Measurements from ENCODE around the gene PDC. TPM values are rescaled to one million over a fixed set of nuclear protein-coding genes. Genes with fewer than 3 reads are reported as not detected.

PDC gene
- total and polyA plus RNA-seq, 12 donors, result not detected

DNA sequence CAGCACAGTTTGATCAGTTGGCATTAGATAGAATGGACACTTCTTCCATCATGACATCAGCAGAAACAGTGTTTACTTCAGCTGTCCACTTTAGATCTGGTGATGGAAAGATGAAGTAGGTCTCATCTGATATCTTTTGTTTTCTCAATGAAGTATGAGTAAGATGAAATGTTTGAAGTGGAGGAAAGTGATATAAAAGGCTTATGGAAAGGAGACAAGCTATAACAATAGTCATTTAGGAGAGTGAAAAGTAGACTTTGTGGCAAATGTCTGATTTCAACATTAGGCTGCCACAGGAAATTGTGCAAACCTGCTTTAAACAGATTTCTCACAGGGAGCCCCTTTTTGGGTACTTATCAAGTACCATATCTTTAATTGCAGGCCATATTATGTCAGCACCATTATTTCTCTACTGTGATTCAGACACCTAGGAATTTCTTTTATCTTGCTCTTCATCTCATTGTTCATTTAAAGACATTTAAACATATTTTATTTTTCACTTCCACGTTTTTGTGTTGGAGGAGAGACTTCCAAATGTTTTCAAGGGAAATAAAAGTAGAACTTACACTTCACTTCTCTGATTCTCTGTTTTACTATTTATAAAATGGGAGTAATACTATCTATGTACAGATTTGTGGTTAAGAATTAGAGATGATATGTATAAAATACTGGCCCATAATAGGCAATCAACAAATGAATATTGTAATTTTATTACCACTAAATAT, 18.1 kb downstream of the PDC start:
- 40 to 55% methylated on average over 1 of the region's 1 CpG for WGBS, 2 donors
- Histone ChIP-seq H3K27ac (no peak overlapping the region), H3K36me3 (no peaks in the 10 kb centered on the region), H3K27me3 (no peaks in the 10 kb centered on the region), H3K9me3 (no peaks in the 10 kb centered on the region), H3K4me1 (peaks cover 0 to 22% (median 0%) of the 10 kb centered on the region in 9 donors), H3K4me3 (no peak overlapping the region)
- no peak for ATAC-seq
- intact Hi-C loops (cut with DNase I), result no loop called here
- no peak for DNase-seq
- TF ChIP-seq, protein P1, sequence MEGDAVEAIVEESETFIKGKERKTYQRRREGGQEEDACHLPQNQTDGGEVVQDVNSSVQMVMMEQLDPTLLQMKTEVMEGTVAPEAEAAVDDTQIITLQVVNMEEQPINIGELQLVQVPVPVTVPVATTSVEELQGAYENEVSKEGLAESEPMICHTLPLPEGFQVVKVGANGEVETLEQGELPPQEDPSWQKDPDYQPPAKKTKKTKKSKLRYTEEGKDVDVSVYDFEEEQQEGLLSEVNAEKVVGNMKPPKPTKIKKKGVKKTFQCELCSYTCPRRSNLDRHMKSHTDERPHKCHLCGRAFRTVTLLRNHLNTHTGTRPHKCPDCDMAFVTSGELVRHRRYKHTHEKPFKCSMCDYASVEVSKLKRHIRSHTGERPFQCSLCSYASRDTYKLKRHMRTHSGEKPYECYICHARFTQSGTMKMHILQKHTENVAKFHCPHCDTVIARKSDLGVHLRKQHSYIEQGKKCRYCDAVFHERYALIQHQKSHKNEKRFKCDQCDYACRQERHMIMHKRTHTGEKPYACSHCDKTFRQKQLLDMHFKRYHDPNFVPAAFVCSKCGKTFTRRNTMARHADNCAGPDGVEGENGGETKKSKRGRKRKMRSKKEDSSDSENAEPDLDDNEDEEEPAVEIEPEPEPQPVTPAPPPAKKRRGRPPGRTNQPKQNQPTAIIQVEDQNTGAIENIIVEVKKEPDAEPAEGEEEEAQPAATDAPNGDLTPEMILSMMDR (IDR thresholded peaks at IDR 0.05), result no peak

GRCh38 chr1:186440584-186440983, 20.3 kb downstream of the PDC start:
- Histone ChIP-seq H3K27me3 (no peaks in the 10 kb centered on the region), H3K27ac (no peak overlapping the region), H3K9me3 (no peaks in the 10 kb centered on the region), H3K4me3 (no peak overlapping the region), H3K4me1 (peaks cover 0 to 22% (median 0%) of the 10 kb centered on the region in 9 donors), H3K36me3 (peaks cover 0 to 10% (median 0%) of the 10 kb centered on the region in 9 donors)
- DNase-seq (no peak), ATAC-seq (no peak)
- intact Hi-C loops (cut with DNase I), result no loop called here
- WGBS, 2 donors, result 59% methylated on average over 3 of the region's 3 CpGs
- TF ChIP-seq, protein P1 (IDR thresholded peaks at IDR 0.05), result no peak

- 48 to 67% methylated on average over 5 of the region's 5 CpGs for WGBS, 2 donors
- TF ChIP-seq, protein P1 (IDR thresholded peaks at IDR 0.05), result no peak
- intact Hi-C loops (cut with DNase I), result no loop called here
- peaks cover 0 to 10% (median 0%) of the 10 kb centered on the region in 9 donors for H3K36me3 ChIP-seq
- H3K4me1 ChIP-seq, result peaks cover 0 to 22% (median 0%) of the 10 kb centered on the region in 9 donors
- H3K27ac ChIP-seq, result no peak overlapping the region
- H3K27me3 ChIP-seq, result no peaks in the 10 kb centered on the region
- ATAC-seq (no peak), DNase-seq (no peak)
- no peaks in the 10 kb centered on the region for H3K9me3 ChIP-seq
- no peak overlapping the region for H3K4me3 ChIP-seq
Measured at GRCh38 chr1:186438567-186438966, 22.3 kb downstream of the PDC start.

GRCh38 chr1:186435336-186435735, 25.6 kb downstream of the PDC start:
- peaks cover 0 to 10% (median 0%) of the 10 kb centered on the region in 9 donors for H3K36me3 ChIP-seq
- TF ChIP-seq, protein P1 (IDR thresholded peaks at IDR 0.05), result no peak
- intact Hi-C loops (cut with DNase I), result no loop called here
- no peak overlapping the region for H3K27ac ChIP-seq
- no peak overlapping the region for H3K4me3 ChIP-seq
- ATAC-seq (no peak), DNase-seq (no peak)
- no peaks in the 10 kb centered on the region for H3K27me3 ChIP-seq
- WGBS, 2 donors, result 85 to 91% methylated on average over 1 of the region's 1 CpG
- H3K4me1 ChIP-seq, result no peaks in the 10 kb centered on the region
- H3K9me3 ChIP-seq, result no peaks in the 10 kb centered on the region
